ENCODE results near the gene ICAM5.

DNA sequence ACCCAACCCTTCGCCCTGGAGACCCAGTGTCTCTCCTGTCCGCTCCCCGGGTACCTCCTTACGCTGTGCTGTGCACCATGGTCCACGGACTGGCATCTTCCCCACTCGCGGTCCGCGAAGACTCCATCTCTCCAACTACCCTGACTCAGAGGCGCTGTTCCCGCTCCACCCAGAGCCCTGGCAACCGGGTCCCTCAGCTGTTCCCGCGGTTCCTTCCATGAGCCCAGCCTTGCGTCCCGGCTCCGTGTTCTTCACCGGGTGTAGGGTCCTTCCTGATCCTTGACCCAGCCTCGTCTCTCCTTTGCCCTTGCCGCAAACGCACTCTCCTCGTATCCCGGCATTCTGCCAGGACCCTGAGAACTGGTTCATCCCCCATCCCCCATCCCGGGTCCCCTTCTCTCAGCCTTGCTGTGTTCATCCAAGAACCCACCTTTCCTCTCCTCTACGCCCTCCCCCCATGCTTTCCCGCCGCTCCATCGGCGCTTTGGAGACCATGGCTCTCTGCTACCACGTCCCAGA, 664 bp downstream of the ICAM5 start:
- TF ChIP-seq POLR2A (conservative IDR thresholded peaks at IDR 0.05) (peak; percentile 68), CBX3 (IDR thresholded peaks at IDR 0.05; ENCODE audit: borderline replicate concordance in 1 of 2, low read length in 2 of 2) (no peak), EZH2 (IDR thresholded peaks at IDR 0.05; ENCODE audit: borderline replicate concordance, low read depth, low read length) (no peak), FOXJ3 (CRISPR knock-in tag; IDR thresholded peaks at IDR 0.05) (no peak), EHMT2 (IDR thresholded peaks at IDR 0.05) (no peak), TAF1 (IDR thresholded peaks at IDR 0.05; ENCODE audit: control insufficient read depth, extremely low read depth, insufficient read depth, low read length, severe bottlenecking) (no peak), ZNF121 (CRISPR knock-in tag; conservative IDR thresholded peaks at IDR 0.05) (no peak)
- TF ChIP-seq, protein P1, sequence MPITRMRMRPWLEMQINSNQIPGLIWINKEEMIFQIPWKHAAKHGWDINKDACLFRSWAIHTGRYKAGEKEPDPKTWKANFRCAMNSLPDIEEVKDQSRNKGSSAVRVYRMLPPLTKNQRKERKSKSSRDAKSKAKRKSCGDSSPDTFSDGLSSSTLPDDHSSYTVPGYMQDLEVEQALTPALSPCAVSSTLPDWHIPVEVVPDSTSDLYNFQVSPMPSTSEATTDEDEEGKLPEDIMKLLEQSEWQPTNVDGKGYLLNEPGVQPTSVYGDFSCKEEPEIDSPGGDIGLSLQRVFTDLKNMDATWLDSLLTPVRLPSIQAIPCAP (CRISPR knock-in tag; IDR thresholded peaks at IDR 0.05; ENCODE audit: borderline replicate concordance) = no peak
- TF ChIP-seq, protein P2, sequence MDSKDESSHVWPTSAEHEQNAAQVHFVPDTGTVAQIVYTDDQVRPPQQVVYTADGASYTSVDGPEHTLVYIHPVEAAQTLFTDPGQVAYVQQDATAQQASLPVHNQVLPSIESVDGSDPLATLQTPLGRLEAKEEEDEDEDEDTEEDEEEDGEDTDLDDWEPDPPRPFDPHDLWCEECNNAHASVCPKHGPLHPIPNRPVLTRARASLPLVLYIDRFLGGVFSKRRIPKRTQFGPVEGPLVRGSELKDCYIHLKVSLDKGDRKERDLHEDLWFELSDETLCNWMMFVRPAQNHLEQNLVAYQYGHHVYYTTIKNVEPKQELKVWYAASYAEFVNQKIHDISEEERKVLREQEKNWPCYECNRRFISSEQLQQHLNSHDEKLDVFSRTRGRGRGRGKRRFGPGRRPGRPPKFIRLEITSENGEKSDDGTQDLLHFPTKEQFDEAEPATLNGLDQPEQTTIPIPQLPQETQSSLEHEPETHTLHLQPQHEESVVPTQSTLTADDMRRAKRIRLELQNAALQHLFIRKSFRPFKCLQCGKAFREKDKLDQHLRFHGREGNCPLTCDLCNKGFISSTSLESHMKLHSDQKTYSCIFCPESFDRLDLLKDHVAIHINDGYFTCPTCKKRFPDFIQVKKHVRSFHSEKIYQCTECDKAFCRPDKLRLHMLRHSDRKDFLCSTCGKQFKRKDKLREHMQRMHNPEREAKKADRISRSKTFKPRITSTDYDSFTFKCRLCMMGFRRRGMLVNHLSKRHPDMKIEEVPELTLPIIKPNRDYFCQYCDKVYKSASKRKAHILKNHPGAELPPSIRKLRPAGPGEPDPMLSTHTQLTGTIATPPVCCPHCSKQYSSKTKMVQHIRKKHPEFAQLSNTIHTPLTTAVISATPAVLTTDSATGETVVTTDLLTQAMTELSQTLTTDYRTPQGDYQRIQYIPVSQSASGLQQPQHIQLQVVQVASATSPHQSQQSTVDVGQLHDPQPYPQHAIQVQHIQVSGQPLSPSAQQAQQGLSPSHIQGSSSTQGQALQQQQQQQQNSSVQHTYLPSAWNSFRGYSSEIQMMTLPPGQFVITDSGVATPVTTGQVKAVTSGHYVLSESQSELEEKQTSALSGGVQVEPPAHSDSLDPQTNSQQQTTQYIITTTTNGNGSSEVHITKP (IDR thresholded peaks at IDR 0.05; ENCODE audit: partially characterized antibody) = no peak

All from K562 (cell line).